ENCODE measurements around the gene UGGT1.

UGGT1 gene

DNA sequence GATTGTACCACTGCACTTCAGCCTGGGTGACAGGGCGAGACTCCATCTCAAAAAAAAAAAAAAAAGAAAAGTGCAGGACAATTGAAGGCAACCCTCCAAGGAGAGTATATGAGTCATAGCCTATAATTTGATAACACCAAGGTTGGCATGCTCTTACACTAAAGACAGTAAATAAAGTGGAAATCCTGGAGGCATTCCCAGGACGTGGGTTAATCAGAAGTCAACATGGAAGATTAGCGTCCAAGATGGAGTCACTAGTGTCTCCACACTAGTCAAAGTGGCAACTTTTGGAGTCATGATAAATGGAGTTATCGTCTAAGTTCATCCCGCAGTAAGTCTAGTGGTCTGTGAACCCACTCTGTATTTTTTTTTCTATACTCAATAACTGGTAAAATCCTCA, 21.2 kb upstream of the UGGT1 start:
- H3K27me3 ChIP-seq (ENCODE audit: control insufficient read depth, insufficient read depth, low read length) = no peaks in the 10 kb centered on the region
- no peaks in the 10 kb centered on the region for H3K4me1 ChIP-seq (ENCODE audit: control insufficient read depth, insufficient read depth, low read length)

DNA sequence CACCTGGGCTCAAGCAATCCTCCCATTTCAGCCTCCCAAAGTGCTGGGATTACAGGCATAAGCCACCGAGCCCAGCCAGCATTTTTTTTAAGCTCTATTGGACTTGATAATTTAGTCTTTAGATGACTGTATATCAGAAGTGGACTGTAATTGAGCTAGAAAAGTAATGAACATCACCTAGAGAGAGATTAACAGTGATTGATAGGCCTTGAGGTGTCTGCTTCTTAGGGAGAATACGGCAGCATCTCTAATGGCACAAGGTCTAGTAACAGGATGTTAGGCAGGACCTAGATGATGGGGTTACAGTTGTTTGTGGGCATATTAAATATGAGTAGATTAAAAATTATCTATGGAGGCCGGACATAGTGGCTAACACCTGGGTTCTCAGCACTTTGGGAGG, 17.7 kb upstream of the UGGT1 start:
- Histone ChIP-seq H3K27ac (ENCODE audit: low read depth, low read length) (no peak overlapping the region), H3K27me3 (ENCODE audit: control insufficient read depth, insufficient read depth, low read length) (no peaks in the 10 kb centered on the region), H3K9ac (ENCODE audit: low read length) (no peak overlapping the region), H3K4me1 (ENCODE audit: control insufficient read depth, insufficient read depth, low read length) (no peaks in the 10 kb centered on the region), H3K9me3 (ENCODE audit: control insufficient read depth, insufficient read depth, low read depth, low read length) (0 out of 2 replicates have a peak, but pooled peaks cover 4% of the 10 kb centered on the region), H3K4me3 (ENCODE audit: low read depth, low read length) (no peak overlapping the region), H3K36me3 (ENCODE audit: control insufficient read depth, insufficient read depth, low read length) (no peaks in the 10 kb centered on the region)

More for the DNA sequence above, 21.2 kb upstream of the UGGT1 start:
- H3K4me3 ChIP-seq (ENCODE audit: low read depth, low read length) = no peak overlapping the region
- H3K9ac ChIP-seq (ENCODE audit: low read length) = no peak overlapping the region
- H3K9me3 ChIP-seq (ENCODE audit: control insufficient read depth, insufficient read depth, low read depth, low read length) = no peaks in the 10 kb centered on the region
- no peaks in the 10 kb centered on the region for H3K36me3 ChIP-seq (ENCODE audit: control insufficient read depth, insufficient read depth, low read length)
- no peak overlapping the region for H3K27ac ChIP-seq (ENCODE audit: low read depth, low read length)

DNA sequence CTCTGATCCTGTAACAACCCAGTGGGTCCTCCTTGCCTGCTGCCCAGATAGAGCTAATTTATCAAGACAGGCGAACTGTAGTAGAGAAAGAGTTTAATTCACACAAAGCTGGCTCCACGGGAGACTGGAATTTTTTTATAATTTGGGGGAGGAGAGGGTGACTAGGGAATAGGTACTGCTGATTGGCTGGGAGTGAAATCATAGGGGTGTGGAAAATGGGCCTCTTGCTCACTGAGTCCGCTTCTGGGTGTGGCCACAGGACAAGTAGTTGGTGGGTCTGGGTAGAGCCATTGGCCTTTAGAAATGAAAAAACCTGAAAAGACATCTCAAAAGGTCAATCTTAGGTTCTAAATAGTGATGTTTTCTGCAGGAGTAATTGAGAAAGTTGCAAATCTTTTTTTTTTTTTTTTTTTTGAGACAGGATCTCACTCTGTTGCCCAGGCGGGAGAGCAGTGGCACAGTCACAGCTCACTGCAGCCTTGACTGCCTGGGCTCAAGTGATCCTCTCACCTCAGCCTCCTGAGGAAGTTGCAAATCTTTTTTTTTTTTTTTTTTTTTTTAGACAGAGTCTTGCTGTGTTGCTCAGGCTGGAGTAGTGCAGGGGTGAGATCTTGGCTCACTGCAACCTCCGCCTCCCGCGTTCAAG, 14.4 kb upstream of the UGGT1 start:
- H3K27me3 ChIP-seq (ENCODE audit: control insufficient read depth, insufficient read depth, low read length) = no peaks in the 10 kb centered on the region
- H3K27ac ChIP-seq (ENCODE audit: low read depth, low read length) = no peak overlapping the region
- no peaks in the 10 kb centered on the region for H3K4me1 ChIP-seq (ENCODE audit: control insufficient read depth, insufficient read depth, low read length)
- no peak overlapping the region for H3K9ac ChIP-seq (ENCODE audit: low read length)
- H3K4me3 ChIP-seq (ENCODE audit: low read depth, low read length) = no peak overlapping the region
- 0 out of 2 replicates have a peak, but pooled peaks cover 4% of the 10 kb centered on the region for H3K9me3 ChIP-seq (ENCODE audit: control insufficient read depth, insufficient read depth, low read depth, low read length)
- no peaks in the 10 kb centered on the region for H3K36me3 ChIP-seq (ENCODE audit: control insufficient read depth, insufficient read depth, low read length)

DNA sequence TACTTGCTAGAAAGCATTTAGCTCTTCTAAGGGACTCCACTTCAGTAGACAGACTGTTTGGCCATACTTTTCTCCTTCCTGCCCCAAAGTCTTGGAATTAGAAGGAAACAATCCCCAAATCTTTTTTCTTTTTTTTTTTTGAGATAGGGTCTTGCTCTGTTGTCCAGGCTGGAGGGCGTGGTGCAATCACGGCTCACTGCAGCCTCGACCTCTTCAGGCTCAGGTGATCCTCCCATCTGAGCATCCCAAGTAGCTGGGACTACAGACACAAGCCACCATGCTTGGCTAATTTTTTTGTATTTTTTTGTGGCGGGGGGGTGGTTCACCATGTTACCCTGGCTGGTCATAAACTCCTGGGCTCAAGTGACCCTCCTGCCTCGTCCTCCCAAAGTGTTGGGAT, 6.2 kb upstream of the UGGT1 start:
- H3K9ac ChIP-seq (ENCODE audit: low read length) = no peak overlapping the region
- peaks cover 9% of the 10 kb centered on the region; the same call in 1 of the 2 replicates for H3K9me3 ChIP-seq (ENCODE audit: control insufficient read depth, insufficient read depth, low read depth, low read length)
- no peak overlapping the region for H3K4me3 ChIP-seq (ENCODE audit: low read depth, low read length)
- no peak overlapping the region for H3K27ac ChIP-seq (ENCODE audit: low read depth, low read length)
- no peaks in the 10 kb centered on the region for H3K27me3 ChIP-seq (ENCODE audit: control insufficient read depth, insufficient read depth, low read length)
- no peaks in the 10 kb centered on the region for H3K4me1 ChIP-seq (ENCODE audit: control insufficient read depth, insufficient read depth, low read length)
- H3K36me3 ChIP-seq (ENCODE audit: control insufficient read depth, insufficient read depth, low read length) = no peaks in the 10 kb centered on the region

DNA sequence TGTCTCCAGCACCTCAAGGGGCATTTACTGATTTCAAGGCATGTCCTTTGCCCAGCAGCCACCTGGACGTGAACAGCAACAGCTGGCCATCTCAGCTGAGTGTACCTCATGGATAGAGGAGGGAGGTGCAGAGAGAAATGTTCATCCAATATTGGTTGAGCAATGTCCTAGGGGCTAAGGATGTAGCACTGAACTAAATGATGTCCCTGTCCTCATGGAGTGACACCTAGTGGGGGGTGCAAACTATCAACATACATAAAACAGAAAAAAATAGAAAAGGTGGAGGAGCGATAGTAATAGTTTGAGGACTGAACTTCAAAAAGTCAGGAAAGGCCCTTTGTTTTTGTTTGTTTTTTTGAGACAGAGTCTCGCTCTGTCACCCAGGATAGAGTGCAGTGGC, 4.8 kb upstream of the UGGT1 start:
- Histone ChIP-seq H3K27ac (ENCODE audit: low read depth, low read length) (no peak overlapping the region), H3K4me3 (ENCODE audit: low read depth, low read length) (no peak overlapping the region), H3K27me3 (ENCODE audit: control insufficient read depth, insufficient read depth, low read length) (no peaks in the 10 kb centered on the region), H3K36me3 (ENCODE audit: control insufficient read depth, insufficient read depth, low read length) (no peaks in the 10 kb centered on the region; the same call in 1 of the 2 replicates), H3K9me3 (ENCODE audit: control insufficient read depth, insufficient read depth, low read depth, low read length) (peaks cover 9% of the 10 kb centered on the region; the same call in 1 of the 2 replicates), H3K9ac (ENCODE audit: low read length) (no peak overlapping the region), H3K4me1 (ENCODE audit: control insufficient read depth, insufficient read depth, low read length) (no peaks in the 10 kb centered on the region)

DNA sequence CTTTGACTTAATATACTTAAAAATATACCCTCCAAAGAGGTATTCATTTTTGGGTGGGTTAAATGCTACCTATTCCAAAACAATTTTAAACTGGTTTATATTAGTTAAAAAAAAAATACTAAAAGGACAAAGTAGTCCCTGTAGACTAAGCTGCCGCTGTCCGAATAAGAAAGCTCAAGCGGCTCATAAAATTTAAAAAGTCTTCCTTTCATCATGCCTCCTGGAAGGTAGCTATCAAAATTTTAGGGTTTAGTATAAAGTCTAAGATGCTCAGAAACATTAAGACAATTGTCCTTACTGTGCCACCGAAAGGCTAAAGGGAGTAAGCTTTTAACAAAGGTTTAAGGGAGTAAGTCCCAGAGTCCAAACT, 440 bp upstream of the UGGT1 start:
- H3K4me3 ChIP-seq (ENCODE audit: low read depth, low read length) = peak overlapping the region; percentile 91
- H3K4me1 ChIP-seq (ENCODE audit: control insufficient read depth, insufficient read depth, low read length) = no peaks in the 10 kb centered on the region
- H3K27me3 ChIP-seq (ENCODE audit: control insufficient read depth, insufficient read depth, low read length) = no peaks in the 10 kb centered on the region
- H3K36me3 ChIP-seq (ENCODE audit: control insufficient read depth, insufficient read depth, low read length) = peaks cover 7% of the 10 kb centered on the region; the same call in 1 of the 2 replicates
- no peaks in the 10 kb centered on the region for H3K9me3 ChIP-seq (ENCODE audit: control insufficient read depth, insufficient read depth, low read depth, low read length)
- H3K9ac ChIP-seq (ENCODE audit: low read length) = peak overlapping the region; percentile 89
- peak overlapping the region; percentile 73; the same call in 1 of the 2 replicates for H3K27ac ChIP-seq (ENCODE audit: low read depth, low read length)

DNA sequence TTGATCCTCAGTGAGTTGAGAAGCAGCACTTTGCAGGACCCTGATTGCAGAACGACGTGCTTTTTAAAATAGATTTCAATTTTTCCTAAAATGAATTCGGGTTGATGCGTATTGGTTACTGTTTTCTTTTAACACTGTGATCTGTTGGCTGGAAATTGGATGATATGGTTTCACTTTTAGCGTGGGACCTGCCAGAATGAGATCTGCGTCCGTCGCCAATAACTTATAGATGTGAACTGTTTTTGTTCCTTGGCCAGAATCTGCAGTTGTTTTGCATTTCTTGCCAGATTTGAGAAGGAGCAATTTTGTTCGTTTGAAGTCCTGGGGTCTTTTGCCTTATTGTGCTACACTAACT, 703 bp downstream of the UGGT1 start:
- H3K9me3 ChIP-seq (ENCODE audit: control insufficient read depth, insufficient read depth, low read depth, low read length) = no peaks in the 10 kb centered on the region
- peaks cover 10% of the 10 kb centered on the region; the same call in 1 of the 2 replicates for H3K36me3 ChIP-seq (ENCODE audit: control insufficient read depth, insufficient read depth, low read length)
- H3K9ac ChIP-seq (ENCODE audit: low read length) = peak overlapping the region; percentile 84
- no peaks in the 10 kb centered on the region for H3K27me3 ChIP-seq (ENCODE audit: control insufficient read depth, insufficient read depth, low read length)
- peak overlapping the region; percentile 91 for H3K4me3 ChIP-seq (ENCODE audit: low read depth, low read length)
- no peaks in the 10 kb centered on the region for H3K4me1 ChIP-seq (ENCODE audit: control insufficient read depth, insufficient read depth, low read length)
- no peak overlapping the region for H3K27ac ChIP-seq (ENCODE audit: low read depth, low read length)

DNA sequence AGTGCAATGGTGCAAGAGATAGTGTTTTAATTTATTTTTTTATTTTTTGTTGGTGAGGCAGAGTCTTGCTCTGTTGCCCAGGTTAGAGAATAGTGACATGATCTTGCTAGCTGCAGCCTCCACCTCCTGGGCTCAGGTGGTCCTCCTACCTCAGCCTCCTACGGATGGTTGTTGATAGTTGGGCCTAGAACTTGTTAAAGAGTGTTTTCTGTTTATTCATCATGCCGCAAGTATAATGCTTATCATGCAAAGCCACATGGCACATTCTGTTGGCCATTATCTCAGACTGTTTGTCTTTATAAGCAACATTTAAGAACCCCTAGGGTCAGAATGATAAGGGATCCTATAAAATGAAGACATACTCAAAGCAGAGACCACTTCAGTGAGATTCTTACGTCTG, 1.7 kb downstream of the UGGT1 start:
- Histone ChIP-seq H3K4me1 (ENCODE audit: control insufficient read depth, insufficient read depth, low read length) (no peaks in the 10 kb centered on the region), H3K36me3 (ENCODE audit: control insufficient read depth, insufficient read depth, low read length) (peaks cover 13% of the 10 kb centered on the region), H3K9ac (ENCODE audit: low read length) (no peak overlapping the region), H3K27ac (ENCODE audit: low read depth, low read length) (no peak overlapping the region), H3K4me3 (ENCODE audit: low read depth, low read length) (0 out of 2 replicates have a peak overlapping the region, but pooled peaks have one; percentile 30), H3K9me3 (ENCODE audit: control insufficient read depth, insufficient read depth, low read depth, low read length) (no peaks in the 10 kb centered on the region), H3K27me3 (ENCODE audit: control insufficient read depth, insufficient read depth, low read length) (no peaks in the 10 kb centered on the region)

DNA sequence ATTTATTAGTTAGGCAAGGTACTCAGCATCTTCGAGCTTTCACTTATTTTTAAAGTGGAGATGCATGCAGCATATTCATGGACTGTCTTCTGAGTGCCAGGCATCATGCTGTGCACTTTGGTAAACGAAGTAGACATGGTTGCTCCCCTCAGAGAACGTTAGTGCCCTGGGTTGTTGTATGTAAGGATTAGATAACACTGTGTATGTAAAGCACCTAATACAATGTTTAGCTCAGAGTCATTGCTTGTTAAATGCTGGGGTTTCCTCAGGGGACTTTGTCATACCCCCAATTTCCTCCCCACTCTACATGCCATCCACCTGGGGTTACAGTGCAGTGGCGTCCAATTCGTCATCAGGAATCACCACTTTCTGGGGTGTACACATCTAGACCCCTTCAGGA, 2.8 kb downstream of the UGGT1 start:
- Histone ChIP-seq H3K9ac (ENCODE audit: low read length) (no peak overlapping the region), H3K27me3 (ENCODE audit: control insufficient read depth, insufficient read depth, low read length) (no peaks in the 10 kb centered on the region), H3K36me3 (ENCODE audit: control insufficient read depth, insufficient read depth, low read length) (peaks cover 21% of the 10 kb centered on the region), H3K27ac (ENCODE audit: low read depth, low read length) (no peak overlapping the region), H3K4me1 (ENCODE audit: control insufficient read depth, insufficient read depth, low read length) (no peaks in the 10 kb centered on the region), H3K9me3 (ENCODE audit: control insufficient read depth, insufficient read depth, low read depth, low read length) (no peaks in the 10 kb centered on the region), H3K4me3 (ENCODE audit: low read depth, low read length) (no peak overlapping the region)

DNA sequence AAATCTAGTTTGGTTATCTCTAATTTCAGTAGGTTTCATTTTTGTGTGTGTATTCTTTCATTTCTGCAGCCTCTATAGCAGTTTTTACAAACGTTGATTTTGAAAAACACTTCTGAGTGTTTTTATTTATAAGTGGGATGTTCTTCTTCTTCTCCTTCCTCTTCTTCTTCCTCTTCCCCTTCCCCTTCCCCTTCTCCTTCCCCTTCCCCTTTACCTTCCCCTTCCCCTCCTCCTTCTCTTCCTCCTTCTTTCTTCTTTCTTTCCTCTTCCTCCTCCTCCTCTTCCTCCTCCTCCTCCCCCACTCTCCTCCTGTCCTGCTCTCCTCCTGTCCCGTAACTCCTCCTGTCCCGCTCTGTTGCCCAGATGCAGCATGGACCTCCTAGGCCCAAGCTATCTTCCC, 4.2 kb downstream of the UGGT1 start:
- H3K36me3 ChIP-seq (ENCODE audit: control insufficient read depth, insufficient read depth, low read length) = peaks cover 29% of the 10 kb centered on the region
- H3K9me3 ChIP-seq (ENCODE audit: control insufficient read depth, insufficient read depth, low read depth, low read length) = no peaks in the 10 kb centered on the region
- H3K9ac ChIP-seq (ENCODE audit: low read length) = no peak overlapping the region
- H3K4me1 ChIP-seq (ENCODE audit: control insufficient read depth, insufficient read depth, low read length) = no peaks in the 10 kb centered on the region
- H3K27me3 ChIP-seq (ENCODE audit: control insufficient read depth, insufficient read depth, low read length) = no peaks in the 10 kb centered on the region
- no peak overlapping the region for H3K4me3 ChIP-seq (ENCODE audit: low read depth, low read length)
- no peak overlapping the region for H3K27ac ChIP-seq (ENCODE audit: low read depth, low read length)

DNA sequence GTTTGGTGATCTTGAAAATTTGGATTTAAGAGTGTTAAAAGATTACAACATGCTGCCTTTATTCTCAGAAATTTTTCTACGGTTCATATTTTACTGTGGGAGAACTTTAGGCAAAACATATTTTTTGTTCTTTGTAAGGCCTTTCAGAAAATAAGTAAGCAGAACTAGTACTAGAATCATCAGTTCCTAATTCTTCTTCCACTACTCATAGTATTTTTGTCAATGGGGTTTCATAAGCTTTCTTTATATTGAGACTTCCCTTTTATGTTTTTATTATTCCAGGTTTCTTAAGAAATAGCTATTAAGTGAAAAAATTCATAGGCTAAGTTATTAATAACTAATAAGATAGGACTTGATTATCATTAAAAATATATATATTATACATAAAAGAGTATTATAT, 12.4 kb downstream of the UGGT1 start:
- H3K36me3 ChIP-seq (ENCODE audit: control insufficient read depth, insufficient read depth, low read length) = peaks cover 37% of the 10 kb centered on the region
- H3K27me3 ChIP-seq (ENCODE audit: control insufficient read depth, insufficient read depth, low read length) = no peaks in the 10 kb centered on the region
- H3K9me3 ChIP-seq (ENCODE audit: control insufficient read depth, insufficient read depth, low read depth, low read length) = no peaks in the 10 kb centered on the region
- no peak overlapping the region for H3K4me3 ChIP-seq (ENCODE audit: low read depth, low read length)
- H3K4me1 ChIP-seq (ENCODE audit: control insufficient read depth, insufficient read depth, low read length) = no peaks in the 10 kb centered on the region
- H3K9ac ChIP-seq (ENCODE audit: low read length) = no peak overlapping the region
- no peak overlapping the region for H3K27ac ChIP-seq (ENCODE audit: low read depth, low read length)

Measured in HUES6 (cell line).